Measurements from ENCODE around the gene STAM.

STAM gene

GRCh38 chr10:17758896-17759295 lies 114.9 kb downstream of the STAM start:
- FAIRE-seq, result no peak

GRCh38 chr10:17764142-17764541 lies 120.2 kb downstream of the STAM start:
- DNase-seq (ENCODE audit: insufficient read length, low spot score), result no peak
- TF ChIP-seq CTCF (IDR thresholded peaks at IDR 0.05; ENCODE audit: insufficient read depth, missing control alignments), result no peak
- no peak for FAIRE-seq

More at GRCh38 chr10:17758896-17759295, 114.9 kb downstream of the STAM start:
- no peak for DNase-seq (ENCODE audit: insufficient read length, low spot score)
- no peak for TF ChIP-seq CTCF (IDR thresholded peaks at IDR 0.05; ENCODE audit: insufficient read depth, missing control alignments)

GRCh38 chr10:17765602-17766001 lies 121.7 kb downstream of the STAM start:
- FAIRE-seq, result no peak
- no peak for TF ChIP-seq CTCF (IDR thresholded peaks at IDR 0.05; ENCODE audit: insufficient read depth, missing control alignments)

More at GRCh38 chr10:17765602-17766001, 121.7 kb downstream of the STAM start:
- no peak for DNase-seq (ENCODE audit: insufficient read length, low spot score)

Measured in D721Med (cell line).